Mesodermal cell (in vitro differentiated cells): ENCODE measurements around the gene PERP.

Source experiments
- H3K27ac ChIP-seq: 2 replicates; pipeline ENCODE4 v1.7.0; 2013; ENCODE audit warnings: mild to moderate bottlenecking, low read depth, low read length, moderate library complexity; ENCODE audit not compliant: severe bottlenecking
- H3K36me3 ChIP-seq: 2 replicates; pipeline ENCODE4 v1.7.1; 2013; ENCODE audit warnings: mild to moderate bottlenecking, low read length, moderate library complexity; ENCODE audit not compliant: control insufficient read depth, insufficient read depth
- H3K4me1 ChIP-seq: one replicate; pipeline ENCODE4 v1.7.1; 2013; ENCODE audit warnings: mild to moderate bottlenecking, low read length; ENCODE audit not compliant: insufficient read depth, control insufficient read depth, poor library complexity, severe bottlenecking
- H3K4me3 ChIP-seq: 2 replicates; pipeline ENCODE4 v1.7.0; 2013; ENCODE audit warnings: low read length, control low read depth, mild to moderate bottlenecking; ENCODE audit not compliant: insufficient read depth, poor library complexity, severe bottlenecking; ENCODE audit errors: extremely low read depth
- H3K9me3 ChIP-seq: 2 replicates; pipeline ENCODE4 v1.7.1; 2013; ENCODE audit warnings: mild to moderate bottlenecking, low read length, moderate library complexity; ENCODE audit not compliant: control insufficient read depth
- WGBS, 2 experiments: methylation state at CpG; one replicate each; pipeline ENCODE4 v1.1.5; 2013; ENCODE audit warnings: missing lambda C conversion rate in 2 of 2; ENCODE audit not compliant: insufficient coverage in 2 of 2; 5-methylcytosine and 5-hydroxymethylcytosine counted together

The PERP gene

DNA sequence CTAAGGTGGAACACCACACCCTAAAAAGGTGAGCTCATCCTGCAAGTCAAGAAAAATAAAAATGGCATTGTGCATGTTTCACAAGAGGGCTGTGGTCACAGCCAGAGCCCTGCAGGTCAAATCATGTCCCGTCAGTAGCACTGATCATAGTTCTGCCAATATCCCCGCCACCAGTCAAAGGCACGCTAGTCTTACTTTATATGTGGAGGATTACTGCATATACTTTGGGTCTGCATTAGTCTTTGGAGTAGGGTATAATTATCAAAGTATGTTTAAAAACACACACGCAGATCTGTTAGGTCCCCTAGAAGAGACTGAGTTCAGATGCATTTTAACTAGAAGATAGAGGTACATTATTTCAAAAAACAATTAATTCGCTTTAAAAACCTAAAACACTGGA is 1.8 kb downstream of the PERP start:
- 20 to 25% methylated on average over 1 of the region's 5 CpGs for WGBS, 2 experiments
- Histone ChIP-seq H3K27ac (peak overlapping the region; percentile 45), H3K36me3 (peaks cover 5% of the 10 kb centered on the region), H3K4me3 (peak overlapping the region; percentile 69), H3K4me1 (peaks cover 3% of the 10 kb centered on the region), H3K9me3 (no peaks in the 10 kb centered on the region)

DNA sequence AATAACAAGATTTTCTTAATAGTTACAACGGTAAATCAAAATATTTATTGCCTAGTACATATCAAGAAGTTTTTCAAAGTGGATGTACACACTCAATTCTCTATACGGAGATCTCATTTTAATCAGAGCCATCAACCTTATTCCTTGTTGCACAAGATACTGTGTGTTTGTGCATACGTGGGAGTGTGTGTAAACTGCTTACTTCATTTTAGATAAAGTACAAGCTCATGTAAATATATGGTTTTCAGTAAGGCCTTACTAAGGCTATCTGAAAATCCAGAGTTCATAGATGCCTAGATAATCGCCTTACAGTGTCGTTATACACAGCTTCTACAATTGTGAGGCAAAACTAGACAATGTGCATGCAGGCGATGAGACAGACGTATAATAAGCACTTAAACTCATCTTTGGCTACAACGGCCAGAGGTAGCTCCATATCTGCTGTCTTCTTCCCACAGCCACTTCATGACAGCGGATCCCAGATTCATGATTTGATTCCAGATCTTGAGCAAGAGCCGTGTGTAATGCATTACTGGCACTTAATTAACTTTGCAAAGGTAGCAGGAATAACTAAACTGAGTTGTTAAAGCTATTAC is 2.5 kb downstream of the PERP start:
- H3K4me1 ChIP-seq, result peaks cover 3% of the 10 kb centered on the region
- H3K36me3 ChIP-seq, result peaks cover 10% of the 10 kb centered on the region
- 88% methylated on average over 7 of the region's 10 CpGs for WGBS, 2 experiments
- H3K9me3 ChIP-seq, result no peaks in the 10 kb centered on the region
- no peak overlapping the region for H3K27ac ChIP-seq
- H3K4me3 ChIP-seq, result peak overlapping the region; percentile 69

DNA sequence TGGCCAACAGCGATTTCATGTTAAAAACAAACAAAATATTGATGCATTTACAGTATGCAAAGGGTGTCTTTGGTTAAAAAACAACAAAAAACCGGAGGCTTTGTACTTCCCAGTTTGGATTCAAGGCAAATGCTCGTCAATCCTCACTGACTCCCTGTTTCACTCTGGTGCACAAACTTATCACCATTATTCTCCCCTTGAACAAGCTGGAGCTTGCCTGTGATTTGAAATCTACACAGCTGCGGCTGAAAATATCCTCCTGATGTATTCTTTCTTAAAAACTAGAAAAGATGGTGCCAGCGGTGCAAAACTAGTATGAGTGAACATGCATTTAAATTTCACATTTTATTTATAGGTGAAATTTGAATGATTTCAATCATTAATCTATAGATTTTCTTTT is 3.3 kb downstream of the PERP start:
- WGBS, 2 experiments, result 63 to 77% methylated on average over 2 to 3 of the region's 5 CpGs
- peaks cover 10% of the 10 kb centered on the region for H3K36me3 ChIP-seq
- no peak overlapping the region for H3K4me3 ChIP-seq
- H3K9me3 ChIP-seq, result no peaks in the 10 kb centered on the region
- H3K27ac ChIP-seq, result no peak overlapping the region
- H3K4me1 ChIP-seq, result peaks cover 3% of the 10 kb centered on the region

DNA sequence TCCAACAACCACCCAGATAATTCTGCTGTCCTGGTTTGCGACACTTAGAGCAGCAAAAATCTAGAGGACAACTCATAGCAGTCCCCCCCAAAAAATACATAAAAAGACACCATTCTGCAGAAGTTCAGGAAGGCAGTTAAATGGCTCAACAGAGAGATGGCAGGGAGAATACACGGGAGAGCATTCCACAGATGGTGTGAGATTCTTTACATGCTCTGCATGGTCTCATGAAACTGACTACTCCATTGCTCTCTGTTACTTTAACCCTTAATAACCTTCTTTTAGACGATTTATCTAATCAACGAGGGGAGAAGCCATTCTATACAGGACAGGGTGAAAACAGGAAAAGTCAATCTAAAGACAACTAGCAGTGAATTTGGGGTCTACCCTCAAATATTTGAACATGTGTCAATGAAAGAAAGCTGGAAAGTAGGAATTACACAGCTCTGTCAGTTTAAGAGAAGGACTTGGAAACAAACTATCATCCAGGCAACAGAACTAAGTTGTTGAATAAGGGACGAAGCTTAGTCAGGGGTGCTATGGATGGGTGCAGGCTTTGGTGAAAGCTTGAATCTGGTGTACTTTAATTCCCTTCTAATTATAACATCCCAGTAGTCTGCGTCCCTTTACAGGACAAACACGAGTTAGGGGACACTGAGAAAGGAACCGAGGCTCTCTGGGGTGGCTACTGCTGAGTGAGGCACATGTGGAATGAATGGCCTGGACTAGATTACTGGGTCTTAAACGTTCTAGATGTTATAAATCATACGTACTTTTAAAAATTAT is 5.1 kb downstream of the PERP start:
- peaks cover 3% of the 10 kb centered on the region for H3K4me1 ChIP-seq
- no peak overlapping the region for H3K27ac ChIP-seq
- peaks cover 18% of the 10 kb centered on the region for H3K36me3 ChIP-seq
- H3K9me3 ChIP-seq, result no peaks in the 10 kb centered on the region
- 43 to 44% methylated on average over 2 to 3 of the region's 10 CpGs for WGBS, 2 experiments
- H3K4me3 ChIP-seq, result no peak overlapping the region

DNA sequence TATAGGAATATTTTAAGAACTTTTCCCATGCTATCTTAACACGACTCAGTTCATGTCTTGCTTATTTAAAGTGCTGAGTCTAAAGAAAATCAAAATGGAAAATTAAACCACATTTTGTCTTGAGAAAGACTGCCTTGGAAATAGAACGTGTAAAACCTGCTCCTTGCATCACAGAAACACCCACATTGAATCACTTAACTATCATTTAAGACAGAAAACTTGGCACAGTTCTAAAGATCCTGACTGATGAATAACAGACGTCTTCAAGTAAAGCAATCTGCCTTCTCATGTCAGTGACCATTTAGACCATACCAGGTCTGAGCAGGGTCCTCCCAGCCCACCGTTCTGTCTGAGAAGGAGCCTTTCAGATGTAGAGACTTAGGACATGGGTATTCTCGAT is 7.4 kb downstream of the PERP start:
- Histone ChIP-seq H3K9me3 (no peaks in the 10 kb centered on the region), H3K27ac (no peak overlapping the region), H3K4me3 (no peak overlapping the region), H3K4me1 (peaks cover 3% of the 10 kb centered on the region), H3K36me3 (peaks cover 33% of the 10 kb centered on the region)
- WGBS, 2 experiments, result 73 to 96% methylated on average over 2 to 3 of the region's 5 CpGs

DNA sequence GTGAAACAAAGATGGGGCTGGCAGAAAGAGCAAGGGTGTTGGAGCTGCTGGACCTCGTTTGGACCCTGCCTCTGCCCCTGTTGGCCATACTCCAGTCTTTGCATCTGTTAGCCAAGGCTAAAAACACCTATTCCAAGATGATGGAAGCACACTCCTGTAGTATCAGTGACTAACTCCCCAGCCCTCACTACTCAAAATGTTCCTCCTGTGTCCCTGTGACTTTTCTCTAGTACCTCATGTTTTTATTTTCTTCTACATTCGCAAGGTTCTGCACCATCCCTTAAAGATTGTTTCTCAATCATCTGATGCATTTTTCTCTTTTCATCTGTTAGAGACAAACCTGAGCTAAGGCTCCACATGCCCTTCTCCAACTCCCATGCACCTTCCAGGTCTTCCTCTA is 8.9 kb downstream of the PERP start:
- Histone ChIP-seq H3K36me3 (peaks cover 40% of the 10 kb centered on the region), H3K4me3 (no peak overlapping the region), H3K4me1 (peaks cover 3% of the 10 kb centered on the region), H3K27ac (no peak overlapping the region), H3K9me3 (no peaks in the 10 kb centered on the region)
- WGBS, 2 experiments, result 90 to 92% methylated on average over 2 of the region's 2 CpGs

DNA sequence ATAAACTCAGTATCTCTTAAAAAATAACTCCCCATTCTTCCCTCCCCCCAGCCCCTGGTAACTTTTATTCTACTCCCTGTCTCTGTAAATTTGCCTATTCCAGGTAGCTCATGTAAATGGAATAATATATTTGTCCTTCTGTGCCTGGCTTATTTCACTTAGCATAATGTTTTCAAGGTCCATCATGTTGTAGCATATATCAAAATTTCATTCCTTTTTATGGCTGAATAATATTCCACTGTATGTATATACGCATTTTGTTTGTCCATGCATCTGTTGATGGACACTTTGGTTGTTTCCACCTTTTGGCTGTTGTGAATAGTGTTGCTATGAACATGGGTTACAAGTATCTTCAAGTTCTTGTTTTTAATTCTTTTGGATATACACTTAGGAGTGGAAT is 13.0 kb downstream of the PERP start:
- Histone ChIP-seq H3K9me3 (no peaks in the 10 kb centered on the region), H3K36me3 (peaks cover 59% of the 10 kb centered on the region), H3K4me1 (no peaks in the 10 kb centered on the region), H3K4me3 (no peak overlapping the region), H3K27ac (no peak overlapping the region)
- WGBS, 2 experiments, result no CpG with 5 or more reads among the region's 1 CpG

DNA sequence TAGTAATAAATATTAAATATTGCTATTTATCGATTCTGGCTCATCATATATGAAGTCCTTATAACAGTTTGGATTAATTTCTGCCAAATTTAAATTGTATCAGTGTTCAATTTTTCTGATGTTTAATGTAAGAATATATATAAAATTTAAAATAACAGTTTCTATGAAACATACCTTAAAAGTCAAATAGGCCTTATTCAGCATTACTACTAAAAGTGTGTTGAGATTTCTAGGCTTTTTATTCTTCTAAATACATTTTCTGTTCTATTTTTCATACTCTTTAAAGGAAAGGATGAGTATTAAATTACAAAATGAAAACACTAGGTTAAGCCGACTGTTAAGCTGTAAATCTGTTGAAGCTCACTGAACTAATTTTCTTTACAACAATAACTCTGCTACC is 13.6 kb downstream of the PERP start:
- no CpG with 5 or more reads among the region's 2 CpGs for WGBS, 2 experiments
- Histone ChIP-seq H3K4me1 (peaks cover 5% of the 10 kb centered on the region), H3K4me3 (no peak overlapping the region), H3K36me3 (peaks cover 58% of the 10 kb centered on the region), H3K9me3 (no peaks in the 10 kb centered on the region), H3K27ac (no peak overlapping the region)

DNA sequence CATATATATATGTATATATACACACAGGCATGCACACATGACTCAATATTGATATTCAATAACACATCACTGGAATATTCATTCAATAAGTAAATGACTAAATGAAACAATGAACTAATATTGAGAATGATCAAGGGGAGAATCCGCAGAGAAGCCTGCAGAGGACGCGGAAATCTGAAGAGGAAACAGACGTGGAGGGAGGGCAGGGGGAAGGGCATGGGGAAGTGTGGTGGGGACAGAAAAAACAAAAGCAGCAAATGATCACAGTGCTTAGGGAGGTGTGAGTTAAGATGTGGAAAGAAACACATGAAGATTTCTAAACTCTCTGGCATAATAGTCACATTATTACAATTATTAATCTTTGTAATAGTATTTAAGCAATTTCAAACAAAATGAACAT is 14.5 kb downstream of the PERP start:
- Histone ChIP-seq H3K27ac (no peak overlapping the region), H3K36me3 (peaks cover 51% of the 10 kb centered on the region), H3K4me3 (no peak overlapping the region), H3K9me3 (no peaks in the 10 kb centered on the region), H3K4me1 (peaks cover 12% of the 10 kb centered on the region)
- 62 to 70% methylated on average over 4 of the region's 4 CpGs for WGBS, 2 experiments

DNA sequence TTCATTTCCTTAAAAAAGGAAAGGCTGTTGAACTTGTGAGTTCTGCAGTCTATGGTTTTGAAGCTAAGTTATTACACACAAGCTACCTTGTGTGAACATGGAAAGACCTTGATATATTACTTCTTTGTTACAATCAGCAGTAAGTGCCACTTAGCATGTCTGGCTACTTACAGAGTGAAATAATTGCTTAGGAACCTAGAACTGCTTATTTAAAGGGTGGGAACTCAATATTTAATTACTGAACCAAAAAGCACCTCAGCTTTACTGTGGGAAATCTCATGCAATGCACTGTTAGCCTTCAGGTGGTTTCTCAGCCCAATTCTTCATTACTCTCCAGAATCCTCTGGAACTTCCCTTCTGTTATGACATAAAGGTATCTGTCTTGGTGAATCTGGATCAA is 17.9 kb downstream of the PERP start:
- no peak overlapping the region for H3K27ac ChIP-seq

DNA sequence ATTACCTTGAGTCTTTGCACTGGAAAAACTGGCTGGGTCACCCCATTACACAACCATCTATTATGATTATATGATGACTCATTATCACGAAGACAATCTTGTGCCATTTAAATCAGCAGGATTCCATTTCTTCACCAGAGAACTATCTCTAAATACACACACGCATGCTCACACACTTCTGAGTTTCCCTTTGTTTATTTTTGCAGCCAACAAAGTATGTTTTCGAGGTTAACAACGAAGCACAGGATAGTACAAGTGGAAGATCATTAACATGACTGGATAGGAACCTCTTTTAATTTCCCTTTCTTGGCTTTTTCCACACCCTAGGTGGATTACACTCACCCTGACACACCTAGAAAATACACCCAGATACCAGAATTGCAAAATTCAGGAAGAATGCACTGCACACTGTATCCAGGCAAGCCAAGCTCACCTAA is 18.9 kb downstream of the PERP start:
- 84 to 100% methylated on average over 2 of the region's 4 CpGs for WGBS, 2 experiments

More for the DNA sequence above, 17.9 kb downstream of the PERP start:
- H3K9me3 ChIP-seq, result no peaks in the 10 kb centered on the region
- no peak overlapping the region for H3K4me3 ChIP-seq
- peaks cover 29% of the 10 kb centered on the region for H3K36me3 ChIP-seq
- peaks cover 24% of the 10 kb centered on the region for H3K4me1 ChIP-seq

More for the DNA sequence above, 18.9 kb downstream of the PERP start:
- H3K27ac ChIP-seq, result no peak overlapping the region
- peaks cover 24% of the 10 kb centered on the region for H3K4me1 ChIP-seq
- H3K4me3 ChIP-seq, result no peak overlapping the region
- H3K36me3 ChIP-seq, result peaks cover 24% of the 10 kb centered on the region
- no peaks in the 10 kb centered on the region for H3K9me3 ChIP-seq
